ENCODE data around the gene DPP9.

DNA sequence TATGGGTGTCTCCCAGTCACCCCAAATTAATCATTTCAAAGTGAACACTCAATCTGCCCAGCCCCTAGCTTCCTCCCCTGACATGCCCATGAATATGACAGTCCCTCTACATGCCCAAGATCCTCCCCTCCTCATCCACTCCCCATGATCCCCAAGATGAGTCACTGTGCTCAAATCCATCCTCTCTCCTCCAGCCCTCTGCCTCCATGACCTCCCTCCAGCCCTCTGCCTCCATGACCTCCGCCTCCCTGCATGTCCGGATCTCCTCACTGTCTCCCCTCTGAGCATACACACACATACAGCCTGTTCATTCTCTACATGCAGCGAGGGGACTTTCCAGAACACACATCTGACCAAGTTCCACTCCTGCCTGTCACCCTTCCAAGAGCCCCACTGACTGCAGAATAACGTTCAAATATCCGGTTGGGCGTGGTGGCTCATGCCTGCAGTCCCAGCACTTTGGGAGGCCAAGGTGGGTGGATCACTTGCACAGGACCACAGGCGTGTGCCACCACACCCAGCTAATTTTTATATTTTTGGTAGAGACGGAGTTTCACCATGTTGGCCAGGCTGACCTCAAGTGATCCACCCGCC, 49.5 kb upstream of the DPP9 start:
- TF ChIP-seq, protein P1, sequence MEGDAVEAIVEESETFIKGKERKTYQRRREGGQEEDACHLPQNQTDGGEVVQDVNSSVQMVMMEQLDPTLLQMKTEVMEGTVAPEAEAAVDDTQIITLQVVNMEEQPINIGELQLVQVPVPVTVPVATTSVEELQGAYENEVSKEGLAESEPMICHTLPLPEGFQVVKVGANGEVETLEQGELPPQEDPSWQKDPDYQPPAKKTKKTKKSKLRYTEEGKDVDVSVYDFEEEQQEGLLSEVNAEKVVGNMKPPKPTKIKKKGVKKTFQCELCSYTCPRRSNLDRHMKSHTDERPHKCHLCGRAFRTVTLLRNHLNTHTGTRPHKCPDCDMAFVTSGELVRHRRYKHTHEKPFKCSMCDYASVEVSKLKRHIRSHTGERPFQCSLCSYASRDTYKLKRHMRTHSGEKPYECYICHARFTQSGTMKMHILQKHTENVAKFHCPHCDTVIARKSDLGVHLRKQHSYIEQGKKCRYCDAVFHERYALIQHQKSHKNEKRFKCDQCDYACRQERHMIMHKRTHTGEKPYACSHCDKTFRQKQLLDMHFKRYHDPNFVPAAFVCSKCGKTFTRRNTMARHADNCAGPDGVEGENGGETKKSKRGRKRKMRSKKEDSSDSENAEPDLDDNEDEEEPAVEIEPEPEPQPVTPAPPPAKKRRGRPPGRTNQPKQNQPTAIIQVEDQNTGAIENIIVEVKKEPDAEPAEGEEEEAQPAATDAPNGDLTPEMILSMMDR (IDR thresholded peaks at IDR 0.05; ENCODE audit: low read depth, low read length, poor library complexity, severe bottlenecking), result no peak
- no peak for TF ChIP-seq EZH2phosphoT487 (IDR thresholded peaks at IDR 0.05; ENCODE audit: borderline replicate concordance, low read length)

Measured in DOHH2 (cell line).